ENCODE results near the gene OR52E2.
"Not testable (repeated sequence)": the region's sequence is repeated elsewhere in the genome, so short reads cannot be mapped to it uniquely, and the experiment has no call there.

Gene OR52E2

DNA sequence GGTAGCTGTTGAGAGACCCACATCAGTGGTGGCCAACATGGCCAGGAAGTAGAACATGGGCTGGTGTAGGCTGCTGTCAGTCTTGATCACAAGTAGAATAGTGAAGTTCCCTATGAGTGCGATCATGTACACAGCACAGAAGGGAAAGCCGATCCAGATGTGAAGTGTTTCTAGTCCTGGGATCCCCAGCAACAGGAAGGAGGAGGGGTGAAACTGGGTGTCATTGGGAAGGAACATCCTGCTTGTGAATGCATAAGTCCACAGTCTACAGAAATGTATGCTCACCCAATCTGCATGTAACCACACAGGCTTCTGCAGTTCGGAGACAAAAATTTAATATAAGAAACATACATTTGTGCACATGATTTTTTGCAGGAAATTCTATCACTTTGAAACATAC, at the start of gene OR52E2:
TSS of gene OR52E2 (minus strand) at position 237 of the 400 bp plus-strand sequence. CDS start at position 237, 0 bp downstream.
- DNase-seq (ENCODE audit: low read depth in 2 of 2), result no peak

DNA sequence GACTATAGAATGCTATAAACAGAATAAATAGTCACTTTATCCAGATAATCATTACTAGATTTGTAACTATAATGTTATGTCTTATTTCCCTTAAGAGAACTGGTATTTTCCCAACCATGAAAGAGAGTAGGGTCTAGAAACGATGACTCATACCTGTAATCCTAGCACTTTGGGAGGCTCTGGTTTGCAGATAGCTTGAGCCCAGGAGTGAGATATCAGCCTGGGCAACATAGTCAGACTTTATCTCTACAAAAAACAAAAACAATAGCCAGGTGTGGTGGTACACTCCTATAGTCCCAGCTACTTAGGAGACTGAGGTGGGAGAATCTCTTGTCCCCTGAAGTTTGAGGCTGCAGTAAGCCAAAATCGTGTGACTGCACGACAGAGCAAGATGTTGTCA, 47.9 kb upstream of the OR52E2 start:
- DNase-seq (ENCODE audit: low read depth in 2 of 2), result no peak

GRCh38 chr11:5103066-5103465, 43.6 kb upstream of the OR52E2 start:
- DNase-seq (ENCODE audit: low read depth in 2 of 2), result no peak

DNA sequence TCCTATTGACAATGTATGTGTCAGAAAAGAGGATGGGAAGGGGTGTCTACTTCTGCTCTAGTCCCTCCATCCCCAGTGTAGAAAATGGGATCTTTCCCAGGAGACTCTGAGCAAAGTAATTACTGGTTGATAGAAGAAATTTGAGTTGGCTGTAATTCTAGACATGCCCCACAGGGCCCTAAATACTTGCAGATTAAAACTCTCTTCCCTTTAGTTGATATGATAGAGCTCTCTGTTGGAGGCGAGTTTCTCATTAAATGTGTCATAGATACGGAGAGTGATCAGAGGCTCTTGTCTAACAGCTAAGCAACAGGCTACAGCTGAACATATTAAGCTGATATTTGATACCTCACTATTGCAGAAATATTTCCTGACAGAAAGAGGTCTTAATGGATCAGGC, 42.8 kb upstream of the OR52E2 start:
- no peak for DNase-seq (ENCODE audit: low read depth in 2 of 2)

GRCh38 chr11:5096011-5096410, 36.6 kb upstream of the OR52E2 start:
- no peak for DNase-seq (ENCODE audit: low read depth in 2 of 2)

DNA sequence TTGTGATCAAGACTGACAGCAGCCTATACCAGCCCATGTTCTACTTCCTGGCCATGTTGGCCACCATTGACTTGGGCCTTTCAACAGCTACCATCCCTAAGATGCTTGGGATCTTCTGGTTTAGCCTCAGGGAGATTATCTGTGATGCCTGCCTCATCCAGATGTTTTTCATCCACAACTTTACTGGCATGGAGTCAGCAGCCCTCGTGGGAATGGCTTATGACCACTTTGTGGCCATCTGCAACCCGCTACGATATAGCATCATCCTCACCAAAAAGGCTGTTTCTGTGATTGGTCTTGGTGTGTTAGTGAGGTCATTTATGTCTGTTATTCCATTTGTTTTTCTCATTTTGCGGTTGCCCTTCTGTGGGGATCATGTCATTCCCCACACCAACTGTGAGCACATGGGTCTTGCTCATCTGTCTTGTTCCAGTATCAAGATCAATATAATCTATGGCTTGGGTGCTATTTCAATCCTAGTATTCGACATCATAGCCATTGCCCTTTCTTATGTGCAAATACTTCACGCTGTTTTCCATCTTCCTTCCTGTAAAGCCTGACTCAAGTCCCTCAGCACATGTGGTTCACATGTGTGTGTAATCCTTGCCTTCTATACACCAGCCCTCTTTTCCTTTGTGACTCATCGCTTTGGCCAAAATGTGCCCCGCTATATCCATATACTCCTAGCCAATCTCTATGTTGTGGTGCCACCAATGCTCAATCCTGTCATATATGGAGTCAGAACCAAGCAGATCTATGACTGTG, 33.6 kb upstream of the OR52E2 start:
- DNase-seq (ENCODE audit: low read depth in 2 of 2), result no peak

GRCh38 chr11:5090668-5091067, 31.2 kb upstream of the OR52E2 start:
- DNase-seq (ENCODE audit: low read depth in 2 of 2), result no peak

DNA sequence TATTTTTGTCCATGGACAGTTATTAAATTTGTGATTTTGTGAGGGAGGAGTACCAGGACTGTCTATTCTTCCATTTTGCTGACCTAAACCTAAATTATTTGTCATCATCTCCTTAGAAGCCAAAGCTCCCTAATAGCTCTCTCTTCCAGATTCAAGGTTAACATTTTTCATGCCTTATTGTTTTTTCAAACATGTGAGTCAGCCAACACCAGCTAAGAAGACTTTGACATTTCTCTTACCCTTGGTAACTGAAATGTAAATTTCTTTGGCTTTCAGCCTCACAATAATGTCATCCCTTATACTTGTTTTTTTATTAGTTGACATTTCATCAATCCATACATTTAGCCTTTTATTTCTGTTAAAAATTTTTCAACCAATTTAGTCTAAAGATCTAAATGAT, 29.1 kb upstream of the OR52E2 start:
- no peak for DNase-seq (ENCODE audit: low read depth in 2 of 2)

- no peak for DNase-seq (ENCODE audit: low read depth in 2 of 2)
These were observed 24.2 kb upstream of the OR52E2 start for GRCh38 chr11:5083602-5084001.

DNA sequence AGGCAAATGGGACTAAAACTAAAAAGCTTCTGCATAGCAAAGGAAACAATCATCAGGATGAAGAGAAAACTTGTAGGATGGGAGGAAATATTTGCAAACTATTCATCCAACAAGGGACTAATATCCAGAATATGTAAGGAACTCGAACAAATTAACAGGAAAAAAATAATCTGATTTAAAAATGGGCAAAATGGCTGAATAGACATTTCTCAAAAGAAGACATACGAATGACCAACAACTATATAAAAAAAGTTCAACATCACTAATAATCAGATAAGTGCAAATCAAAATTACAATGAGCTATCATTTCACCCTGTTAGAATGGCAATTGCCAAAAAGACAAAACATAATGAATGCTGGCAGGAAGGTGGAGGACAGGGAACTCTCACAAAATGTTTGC, 22.0 kb upstream of the OR52E2 start:
- DNase-seq (ENCODE audit: low read depth in 2 of 2), result no peak

DNA sequence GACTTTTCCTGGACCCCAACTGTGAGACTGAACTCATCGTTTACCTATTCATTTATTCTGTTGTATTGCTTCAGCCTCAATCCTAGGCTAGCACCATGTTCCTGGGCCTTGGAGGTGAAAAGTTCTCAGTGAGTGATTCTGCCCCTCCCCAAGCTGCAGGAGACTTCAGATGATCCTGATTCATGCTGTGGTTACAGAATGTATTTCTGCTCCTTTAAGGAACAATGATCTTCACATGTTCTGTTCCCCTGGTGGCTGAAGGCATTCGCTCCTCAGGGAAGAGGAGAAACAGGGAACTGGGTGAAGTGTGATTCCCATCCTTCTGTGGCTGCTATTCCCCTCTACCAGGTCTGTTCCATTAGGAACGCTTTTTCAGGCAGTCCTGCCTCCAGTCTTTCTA, 12.4 kb upstream of the OR52E2 start:
- DNase-seq (ENCODE audit: low read depth in 2 of 2), result no peak

- DNase-seq (ENCODE audit: low read depth in 2 of 2), result no peak
These were observed 9.8 kb upstream of the OR52E2 start, which contains the start of gene OR52E1 for GRCh38 chr11:5069272-5069671. OR52E1 (plus strand) TSS chr11:5069572.

DNA sequence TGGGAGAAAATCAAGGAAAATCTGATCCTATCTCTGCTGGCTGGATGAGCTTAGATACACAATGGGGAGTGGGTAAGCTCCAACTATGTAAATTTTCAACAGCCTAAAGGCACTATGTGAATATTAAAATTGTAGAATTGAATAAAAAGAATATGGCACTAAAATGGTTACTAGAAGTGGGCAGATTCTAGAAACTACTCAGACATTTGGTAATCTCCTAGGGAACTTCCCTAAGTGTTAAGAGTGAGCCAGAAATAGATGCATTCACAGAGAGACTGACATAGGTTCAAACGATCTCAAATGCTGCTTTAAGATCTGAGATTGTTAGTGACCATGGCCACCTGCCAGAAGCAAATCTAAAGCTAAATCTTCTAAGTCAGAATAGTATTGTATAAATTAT, 5.6 kb upstream of the OR52E2 start:
- DNase-seq (ENCODE audit: low read depth in 2 of 2), result no peak

DNA sequence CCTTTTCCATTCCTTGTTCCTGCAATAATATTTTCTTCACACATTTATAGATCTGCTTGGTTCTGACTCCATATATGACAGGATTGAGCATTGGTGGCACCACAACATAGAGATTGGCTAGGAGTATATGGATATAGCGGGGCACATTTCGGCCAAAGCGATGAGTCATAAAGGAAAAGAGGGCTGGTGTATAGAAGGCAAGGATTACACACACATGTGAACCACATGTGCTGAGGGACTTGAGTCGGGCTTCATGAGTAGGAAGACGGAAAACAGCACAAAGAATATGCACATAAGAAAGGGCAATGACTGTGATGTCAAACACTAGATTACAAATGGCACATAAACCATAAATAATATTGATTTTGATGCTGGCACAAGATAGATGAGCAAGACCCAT, 748 bp downstream of the OR52E2 start:
- DNase-seq (ENCODE audit: low read depth in 2 of 2), result not testable (repeated sequence)

- DNase-seq (ENCODE audit: low read depth in 2 of 2), result no peak
These were observed 12.6 kb downstream of the OR52E2 start for GRCh38 chr11:5046754-5047330.

DNA sequence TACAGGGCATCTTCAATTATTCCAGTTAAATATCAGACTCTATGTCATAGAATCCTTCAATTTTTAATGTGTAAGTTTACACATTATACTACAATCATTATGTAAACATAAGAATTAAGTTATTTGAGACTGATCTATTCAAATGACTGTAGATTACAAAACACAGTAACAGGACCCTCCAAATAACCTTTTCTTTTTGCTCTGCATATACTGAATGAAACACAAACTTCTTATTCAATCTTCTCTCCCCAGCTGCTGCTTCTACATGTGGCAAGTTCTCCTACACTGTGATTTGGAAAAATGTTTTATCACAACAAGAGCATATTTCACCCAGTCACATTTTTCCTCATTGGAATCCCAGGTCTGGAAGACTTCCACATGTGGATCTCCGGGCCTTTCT, 13.2 kb downstream of the OR52E2 start, which contains the start of gene OR52J3:
TSS of gene OR52J3 (plus strand) at position 301 of the 400 bp plus-strand sequence. CDS start at position 301, 0 bp downstream.
- no peak for DNase-seq (ENCODE audit: low read depth in 2 of 2)

GRCh38 chr11:5043380-5043779, 16.0 kb downstream of the OR52E2 start:
- no peak for DNase-seq (ENCODE audit: low read depth in 2 of 2)

DNA sequence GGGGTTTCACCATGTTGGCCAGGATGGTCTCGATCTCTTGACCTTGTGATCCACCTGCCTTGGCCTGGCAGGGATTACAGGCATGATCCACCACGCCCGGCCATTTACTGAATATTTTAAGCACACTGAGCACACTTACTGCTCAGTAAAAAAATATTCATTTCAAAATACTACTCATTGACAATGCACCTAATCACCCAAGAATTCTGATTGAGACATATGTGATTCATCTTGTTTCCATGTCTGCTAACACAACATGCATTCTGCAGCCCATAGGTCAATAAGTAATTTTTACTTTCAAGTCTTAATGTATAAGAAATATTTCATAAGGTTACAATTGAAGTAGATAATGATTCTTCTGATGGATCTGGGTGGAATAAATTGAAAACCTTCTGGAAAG, 17.3 kb downstream of the OR52E2 start:
- DNase-seq (ENCODE audit: low read depth in 2 of 2), result no peak

DNA sequence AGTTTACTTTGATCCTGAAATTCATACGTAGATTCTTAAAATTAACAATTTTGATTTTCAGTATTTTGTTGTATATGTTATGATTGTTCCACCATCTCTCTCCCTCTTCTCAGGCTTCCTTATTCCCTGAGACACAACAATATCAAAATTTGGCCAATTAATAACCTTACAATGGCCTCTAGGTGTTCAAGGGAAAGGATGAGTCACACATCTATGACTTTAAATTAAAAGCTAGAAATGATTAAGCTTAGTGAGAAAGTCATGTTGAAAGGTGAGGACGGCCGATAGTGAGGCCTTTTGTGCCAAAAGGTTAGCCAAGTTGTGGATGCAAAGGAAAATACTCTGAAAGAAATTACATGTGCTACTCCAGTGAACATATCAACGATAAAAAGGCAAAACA, 18.6 kb downstream of the OR52E2 start:
- DNase-seq (ENCODE audit: low read depth in 2 of 2), result no peak

DNA sequence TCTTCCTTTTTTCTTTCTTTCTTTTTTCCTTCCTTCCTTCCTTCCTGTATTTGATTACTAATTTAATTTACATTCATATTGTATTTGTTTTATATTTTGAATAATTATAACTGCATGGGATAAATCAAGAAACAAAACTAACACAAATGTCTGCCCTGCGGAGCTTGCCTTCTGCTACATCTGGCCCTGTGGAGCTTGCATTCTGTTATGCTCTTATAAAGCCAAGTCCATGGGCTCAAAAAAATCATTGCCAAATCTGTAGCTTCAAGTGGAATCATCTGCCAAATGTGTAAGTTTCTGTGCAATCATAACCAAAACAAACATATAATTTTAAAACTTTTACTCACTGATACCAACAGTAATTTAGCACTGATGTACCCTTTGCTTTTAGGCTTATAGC, 21.1 kb downstream of the OR52E2 start:
- no peak for DNase-seq (ENCODE audit: low read depth in 2 of 2)

DNA sequence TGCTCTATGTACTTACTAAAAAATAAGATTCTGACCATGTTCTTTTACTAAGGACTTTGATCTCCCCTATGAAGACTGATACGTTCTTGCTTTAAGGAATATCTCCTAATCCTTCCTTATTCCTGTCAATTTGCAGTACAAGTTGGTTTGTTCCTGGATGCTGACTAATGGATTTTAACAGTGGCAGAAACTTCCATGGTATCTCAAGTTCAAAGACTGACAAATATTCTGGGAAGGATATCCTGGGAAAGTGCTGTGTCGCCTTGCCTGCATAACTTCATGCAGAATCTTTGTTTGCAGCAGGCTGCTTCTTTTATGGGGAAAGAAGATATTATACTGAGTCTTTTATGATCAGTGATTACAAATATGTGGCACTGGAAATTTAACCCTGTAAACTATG, 21.5 kb downstream of the OR52E2 start:
- DNase-seq (ENCODE audit: low read depth in 2 of 2), result no peak

GRCh38 chr11:5036669-5037068, 22.8 kb downstream of the OR52E2 start:
- DNase-seq (ENCODE audit: low read depth in 2 of 2), result no peak

DNA sequence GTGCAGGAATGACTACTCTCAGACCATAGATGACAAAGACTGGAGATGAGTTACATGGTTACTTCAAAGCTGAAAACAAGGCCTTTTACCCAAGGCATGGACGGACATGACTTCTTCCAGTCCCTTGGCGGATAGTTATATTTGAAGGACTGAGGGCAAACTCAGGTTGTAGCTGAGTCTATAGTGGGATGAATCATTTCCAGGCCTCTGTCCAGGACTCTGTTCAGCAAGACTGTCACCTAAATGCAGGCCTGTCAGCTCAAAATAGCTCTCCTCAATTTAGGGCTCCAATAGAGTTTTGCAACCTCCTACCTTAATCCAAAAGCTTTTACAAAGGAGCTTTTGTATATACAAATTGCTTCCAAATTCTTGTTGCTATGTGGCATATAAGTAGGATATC, 37.4 kb downstream of the OR52E2 start:
- DNase-seq (ENCODE audit: low read depth in 2 of 2), result no peak

DNA sequence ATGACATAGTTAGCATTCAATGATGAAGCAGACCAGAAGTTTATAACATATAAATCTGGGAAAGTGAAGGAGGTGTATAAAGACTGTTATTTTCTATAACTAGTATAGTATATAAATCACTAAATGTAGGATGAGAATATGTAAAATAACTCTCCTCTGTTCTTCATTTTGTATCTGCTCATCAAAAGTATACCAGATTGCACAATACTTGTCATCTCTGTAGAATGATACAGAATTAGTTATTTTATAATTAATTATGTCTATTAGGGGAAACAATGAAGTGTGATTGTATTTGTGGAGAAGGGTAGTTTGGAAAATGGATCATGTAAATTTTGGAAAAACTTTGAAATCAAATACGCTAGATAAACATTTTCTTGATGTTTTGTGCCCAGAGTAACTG, 46.4 kb downstream of the OR52E2 start:
- DNase-seq (ENCODE audit: low read depth in 2 of 2), result no peak
